HepG2 (cell line): ENCODE measurements around the gene PTRHD1. TPM values are rescaled to one million over a fixed set of nuclear protein-coding genes. Genes with fewer than 3 reads are reported as not detected.

Source experiments
- ATAC-seq: fragments of 200-7000 bp; cut with Tn5 transposase; 3 replicates; pipeline ENCODE4 v1.9.1; 2020; ENCODE audit warnings: mild to moderate bottlenecking, moderate library complexity
- BruUV-seq: library from RNA; stranded (reverse); fragments of 400-500 nt; replicated peaks from 2 replicates; lab custom pipeline; 2021; lab: Mats Ljungman, UMichigan
- CTCF ChIA-PET: fragments of 300-600 bp; formaldehyde crosslinking; extraction: SDS; loops from one replicate; lab custom pipeline; 2021; ENCODE audit warnings: low total read pairs, inconsistent platforms, low intra/inter-chr PET ratio; lab: Yijun Ruan, JAX
- POLR2A ChIA-PET: fragments of 350-600 bp; sonication (Branson Sonifier 250); formaldehyde crosslinking; loops from one replicate; lab custom pipeline; 2020; ENCODE audit warnings: antibody characterized with exemption, inconsistent platforms; lab: Yijun Ruan, JAX
- DNase-seq: peaks from one replicate; pipeline ENCODE4 v3.0.0-alpha.2; 2015; ENCODE audit warnings: low spot score
- FAIRE-seq: peaks from 3 replicates; lab custom pipeline; 2011; peaks lifted over from hg19 to GRCh38; lab: Jason Lieb, UNC
- H2AFZ ChIP-seq: one replicate; pipeline ENCODE4 v1.6.1; 2011; ENCODE audit warnings: low read length, inconsistent platforms
- H3K27ac ChIP-seq: fragments of 300-600 bp; 3 replicates; pipeline ENCODE4 v1.8.0; 2011; ENCODE audit warnings: mixed run types, mild to moderate bottlenecking, mixed read lengths, low read length, inconsistent platforms; ENCODE audit not compliant: insufficient read depth; ENCODE audit errors: extremely low read length
- H3K27me3 ChIP-seq, 2 experiments: fragments of 200-600 bp in 1 of 2; 2 replicates in 1 of 2; 3 replicates in 1 of 2; pipeline versions ENCODE4 v1.6.0 to v1.8.0; 2011; ENCODE audit warnings: low read length in 2 of 2, mild to moderate bottlenecking in 2 of 2, moderate library complexity in 2 of 2, inconsistent platforms in 1 of 2; ENCODE audit not compliant: insufficient read depth in 2 of 2, control insufficient read depth in 1 of 2
- H3K36me3 ChIP-seq, 2 experiments: fragments of 200-600 bp in 1 of 2; replicated peaks in 1 of 2; 2 replicates in 1 of 2; 3 replicates in 1 of 2; pipeline versions ENCODE4 v1.5.1 to v1.8.0; 2011; ENCODE audit warnings: low read length in 2 of 2, inconsistent platforms in 1 of 2; ENCODE audit not compliant: insufficient read depth in 2 of 2, control insufficient read depth in 1 of 2
- H3K4me1 ChIP-seq: 2 replicates; pipeline ENCODE4 v1.5.1; 2012; ENCODE audit warnings: low read length, inconsistent platforms; ENCODE audit not compliant: insufficient read depth
- H3K4me2 ChIP-seq: 2 replicates; pipeline ENCODE4 v1.6.0; 2011; ENCODE audit warnings: low read depth, low read length, inconsistent platforms
- H3K4me3 ChIP-seq, 3 experiments: fragments of 200-600 bp in 1 of 3; sonication (generic), shearing (Covaris generic) in 1 of 3; replicated peaks in 1 of 3; 2 replicates each; pipeline ENCODE4 v1.5.1; 2011 to 2016; ENCODE audit warnings: low read length in 3 of 3, inconsistent platforms in 2 of 3, low read depth in 2 of 3, mild to moderate bottlenecking in 2 of 3, control low read depth in 1 of 3, mixed read lengths in 1 of 3; ENCODE audit not compliant: insufficient read depth in 1 of 3
- H3K79me2 ChIP-seq: one replicate; pipeline ENCODE4 v1.6.1; 2011; ENCODE audit warnings: low read length, inconsistent platforms; ENCODE audit not compliant: insufficient read depth
- H3K9ac ChIP-seq: 2 replicates; pipeline ENCODE4 v1.6.0; 2011; ENCODE audit warnings: mild to moderate bottlenecking, low read depth, low read length, inconsistent platforms; ENCODE audit not compliant: insufficient read depth
- H3K9me3 ChIP-seq: 2 replicates; pipeline ENCODE4 v1.5.1; 2012; ENCODE audit warnings: mild to moderate bottlenecking, low read length
- H4K20me1 ChIP-seq: 2 replicates; pipeline ENCODE4 v1.6.0; 2011; ENCODE audit warnings: inconsistent platforms, mild to moderate bottlenecking, low read length, moderate library complexity; ENCODE audit not compliant: insufficient read depth
- CBX5 ChIP-seq: sonication (generic); formaldehyde crosslinking; IDR thresholded peaks from 2 replicates; pipeline ENCODE4 v1.4.0; 2020; ENCODE audit warnings: missing genetic modification reagents, borderline replicate concordance
- DNMT1 ChIP-seq: sonication (generic); formaldehyde crosslinking; IDR thresholded peaks from 2 replicates; pipeline ENCODE4 v1.5.1; 2020; ENCODE audit warnings: mild to moderate bottlenecking, missing genetic modification reagents
- GPN1 ChIP-seq: sonication (generic); formaldehyde crosslinking; IDR thresholded peaks from 2 replicates; pipeline ENCODE4 v1.5.1; 2020; ENCODE audit warnings: missing genetic modification reagents, borderline replicate concordance
- HHEX ChIP-seq: IDR thresholded peaks from 2 replicates; pipeline ENCODE4 v1.6.1; 2016; ENCODE audit warnings: control low read depth
- NCOA1 ChIP-seq: sonication (generic); formaldehyde crosslinking; IDR thresholded peaks from 2 replicates; pipeline ENCODE4 v1.9.0; 2021; ENCODE audit warnings: missing genetic modification reagents
- NFIB ChIP-seq: sonication (generic); formaldehyde crosslinking; IDR thresholded peaks from 2 replicates; pipeline ENCODE4 v1.9.0; 2021; ENCODE audit warnings: missing genetic modification reagents, mild to moderate bottlenecking, borderline replicate concordance
- SATB2 ChIP-seq: sonication (generic); formaldehyde crosslinking; IDR thresholded peaks from 2 replicates; pipeline ENCODE4 v1.5.0; 2020; ENCODE audit warnings: missing genetic modification reagents
- TEAD3 ChIP-seq: optimal IDR thresholded peaks from 2 replicates; pipeline ENCODE3; 2016; ENCODE audit warnings: borderline replicate concordance
- ZC3H4 ChIP-seq: sonication (generic); formaldehyde crosslinking; IDR thresholded peaks from 2 replicates; pipeline ENCODE4 v1.4.0; 2020; ENCODE audit warnings: missing genetic modification reagents, borderline replicate concordance
- ZFX ChIP-seq: sonication (generic); formaldehyde crosslinking; IDR thresholded peaks from 2 replicates; pipeline ENCODE4 v1.4.0; 2020; ENCODE audit warnings: mild to moderate bottlenecking, low read depth, missing genetic modification reagents, moderate library complexity
- ZNF235 ChIP-seq: sonication (generic); formaldehyde crosslinking; IDR thresholded peaks from 2 replicates; pipeline ENCODE4 v1.8.1; 2023; ENCODE audit warnings: mild to moderate bottlenecking, missing genetic modification reagents, borderline replicate concordance
- ZNF343 ChIP-seq: sonication (generic); formaldehyde crosslinking; IDR thresholded peaks from 2 replicates; pipeline ENCODE4 v1.4.0; 2020; ENCODE audit warnings: mild to moderate bottlenecking, missing genetic modification reagents
- ZNF367 ChIP-seq: sonication (generic); formaldehyde crosslinking; IDR thresholded peaks from 2 replicates; pipeline ENCODE4 v1.4.0; 2020; ENCODE audit warnings: missing genetic modification reagents, borderline replicate concordance
- ZNF550 ChIP-seq: sonication (generic); formaldehyde crosslinking; IDR thresholded peaks from 2 replicates; pipeline ENCODE4 v1.4.0; 2020; ENCODE audit warnings: mild to moderate bottlenecking, missing genetic modification reagents, borderline replicate concordance
- ZNF749 ChIP-seq: sonication (generic); formaldehyde crosslinking; IDR thresholded peaks from 2 replicates; pipeline ENCODE4 v1.8.0; 2022; ENCODE audit warnings: mild to moderate bottlenecking, missing genetic modification reagents, moderate library complexity, borderline replicate concordance
- WGBS: methylation state at CpG from one replicate; pipeline ENCODE4 v1.1.6; 2017; ENCODE audit warnings: low lambda C conversion rate; 5-methylcytosine and 5-hydroxymethylcytosine counted together
- in situ Hi-C: cut with HindIII; loops from 2 replicates; pipeline ENCODE4 v1.10.0; 2017; ENCODE audit warnings: low pct_unique_long_range_greater_than_20kb; ENCODE audit not compliant: extremely low pct_ligation_motif_present
- intact Hi-C: fragments of 100-400 bp; cut with micrococcal nuclease; formaldehyde crosslinking; loops from one replicate; pipeline ENCODE4 v1.10.0; 2022; ENCODE audit not compliant: unreplicated experiment
- polyA plus RNA-seq, 8 experiments: library from polyadenylated mRNA; depleted of rRNA in 3 of 8; stranded (reverse) in 7 of 8; unstranded in 1 of 8; fragments of >200 nt; fragmentation: Illumina TruSeq in 4 of 8; extraction: Trizol in 4 of 8; gene quantifications; 2 replicates each; pipeline versions ENCODE4 v1.2.1 to v1.2.3, GENCODE V29; 2011 to 2016; ENCODE audit warnings: low read depth in 4 of 8, missing spikeins in 1 of 8, mixed read lengths in 1 of 8; ENCODE audit not compliant: insufficient read depth in 1 of 8
- total RNA-seq, 5 experiments: library from RNA; depleted of rRNA; stranded (reverse); fragments of >200 nt; fragmentation: Illumina TruSeq; extraction: Trizol; gene quantifications; 2 replicates each; pipeline ENCODE4 v1.2.3, GENCODE V29; 2016; ENCODE audit warnings: low read depth in 1 of 5
- TF ChIP-seq, protein P1 (sequence below): sonication (generic); formaldehyde crosslinking; IDR thresholded peaks from 2 replicates; pipeline ENCODE4 v1.4.0; 2020; ENCODE audit warnings: mild to moderate bottlenecking, missing genetic modification reagents
- TF ChIP-seq, protein P2 (sequence below): sonication (generic); formaldehyde crosslinking; IDR thresholded peaks from 2 replicates; pipeline ENCODE4 v1.5.0; 2020; ENCODE audit warnings: missing genetic modification reagents
- TF ChIP-seq, protein P3 (sequence below): sonication (generic); formaldehyde crosslinking; IDR thresholded peaks from 2 replicates; pipeline ENCODE4 v1.5.0; 2020; ENCODE audit warnings: missing genetic modification reagents, mild to moderate bottlenecking, borderline replicate concordance
- TF ChIP-seq, protein P4 (sequence below): sonication (generic); formaldehyde crosslinking; IDR thresholded peaks from 2 replicates; pipeline ENCODE4 v1.5.1; 2020; ENCODE audit warnings: missing genetic modification reagents, mild to moderate bottlenecking, borderline replicate concordance

Gene PTRHD1
- total and polyA plus RNA-seq, 2 of the 13 experiments (the other 11 are each of a cell fraction or from before 2014, with no cell fraction given), result 72.6 to 90.8 TPM

DNA sequence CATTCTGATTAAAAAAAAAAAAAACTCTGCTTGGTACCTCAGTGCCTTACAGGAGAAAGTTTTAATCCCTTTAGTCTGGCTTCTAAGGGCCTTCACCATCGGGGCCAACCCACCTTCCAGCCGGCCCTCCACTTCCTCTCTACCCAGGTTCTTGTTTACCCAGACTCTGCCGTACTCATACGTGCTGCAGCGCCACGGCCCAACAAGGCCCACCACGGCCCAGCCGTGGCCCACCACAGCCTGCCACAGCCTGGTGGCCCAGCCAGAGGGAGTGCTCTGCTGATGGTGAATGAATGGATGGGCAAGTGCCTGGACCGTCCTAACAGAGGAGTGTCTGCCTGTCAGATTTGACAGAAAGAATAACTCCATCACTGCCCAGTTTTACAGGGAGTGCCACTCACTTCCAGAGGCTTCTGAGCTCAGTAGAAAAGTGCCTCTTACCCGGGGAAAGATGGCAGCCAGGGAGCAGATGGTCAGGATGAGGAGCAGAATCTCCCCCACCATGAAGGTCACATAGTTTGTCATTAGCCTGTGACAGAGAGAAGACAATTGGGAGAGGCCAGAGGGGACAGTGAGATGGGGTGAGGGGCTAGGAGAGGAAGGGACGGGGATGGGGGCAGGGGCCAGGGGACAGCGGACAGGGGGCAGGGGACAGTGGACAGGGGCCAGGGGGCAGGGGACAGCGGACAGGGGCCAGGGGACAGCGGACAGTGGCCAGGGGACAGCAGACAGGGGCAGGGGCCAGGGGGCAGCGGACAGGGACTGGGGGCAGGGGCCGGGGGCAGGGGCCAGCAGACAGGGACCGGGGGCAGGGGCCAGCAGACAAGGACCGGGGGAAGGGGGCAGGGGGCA, 38.3 kb upstream of the PTRHD1 start:
- ChIA-PET CTCF (no interaction called here), POLR2A (no interaction called here)
- Histone ChIP-seq H3K9ac (no peak overlapping the region), H3K4me1 (peaks cover 23% of the 10 kb centered on the region), H2AFZ (no peak overlapping the region), H3K4me2 (no peak overlapping the region), H3K27ac (no peak overlapping the region), H3K27me3 (peaks cover 14 to 49% of the 10 kb centered on the region in 2 experiments; a peak in 3 of 5 replicates), H3K4me3 (no peak overlapping the region), H4K20me1 (no peaks in the 10 kb centered on the region), H3K9me3 (no peaks in the 10 kb centered on the region), H3K36me3 (no peaks in the 10 kb centered on the region), H3K79me2 (no peaks in the 10 kb centered on the region)
- DNase-seq (no peak), ATAC-seq (no peak), FAIRE-seq (no peak)
- in situ Hi-C loops, result no loop called here
- intact Hi-C loops, result no loop called here
- no peak for TF ChIP-seq ZNF343
- no peak for TF ChIP-seq ZNF749 (CRISPR knock-in tag)
- TF ChIP-seq, protein P1, sequence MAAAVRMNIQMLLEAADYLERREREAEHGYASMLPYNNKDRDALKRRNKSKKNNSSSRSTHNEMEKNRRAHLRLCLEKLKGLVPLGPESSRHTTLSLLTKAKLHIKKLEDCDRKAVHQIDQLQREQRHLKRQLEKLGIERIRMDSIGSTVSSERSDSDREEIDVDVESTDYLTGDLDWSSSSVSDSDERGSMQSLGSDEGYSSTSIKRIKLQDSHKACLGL, result no peak
- TF ChIP-seq HHEX (CRISPR knock-in tag), result no peak
- TF ChIP-seq SATB2, result no peak
- TF ChIP-seq, protein P2, sequence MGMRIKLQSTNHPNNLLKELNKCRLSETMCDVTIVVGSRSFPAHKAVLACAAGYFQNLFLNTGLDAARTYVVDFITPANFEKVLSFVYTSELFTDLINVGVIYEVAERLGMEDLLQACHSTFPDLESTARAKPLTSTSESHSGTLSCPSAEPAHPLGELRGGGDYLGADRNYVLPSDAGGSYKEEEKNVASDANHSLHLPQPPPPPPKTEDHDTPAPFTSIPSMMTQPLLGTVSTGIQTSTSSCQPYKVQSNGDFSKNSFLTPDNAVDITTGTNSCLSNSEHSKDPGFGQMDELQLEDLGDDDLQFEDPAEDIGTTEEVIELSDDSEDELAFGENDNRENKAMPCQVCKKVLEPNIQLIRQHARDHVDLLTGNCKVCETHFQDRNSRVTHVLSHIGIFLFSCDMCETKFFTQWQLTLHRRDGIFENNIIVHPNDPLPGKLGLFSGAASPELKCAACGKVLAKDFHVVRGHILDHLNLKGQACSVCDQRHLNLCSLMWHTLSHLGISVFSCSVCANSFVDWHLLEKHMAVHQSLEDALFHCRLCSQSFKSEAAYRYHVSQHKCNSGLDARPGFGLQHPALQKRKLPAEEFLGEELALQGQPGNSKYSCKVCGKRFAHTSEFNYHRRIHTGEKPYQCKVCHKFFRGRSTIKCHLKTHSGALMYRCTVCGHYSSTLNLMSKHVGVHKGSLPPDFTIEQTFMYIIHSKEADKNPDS, result no peak
- no peak for TF ChIP-seq ZNF367 (CRISPR knock-in tag)
- no peak for TF ChIP-seq ZNF235
- TF ChIP-seq, protein P3, sequence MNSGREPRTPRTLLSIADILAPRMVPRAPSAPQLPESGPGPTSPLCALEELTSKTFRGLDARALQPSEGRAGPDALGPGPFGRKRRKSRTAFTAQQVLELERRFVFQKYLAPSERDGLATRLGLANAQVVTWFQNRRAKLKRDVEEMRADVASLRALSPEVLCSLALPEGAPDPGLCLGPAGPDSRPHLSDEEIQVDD (CRISPR knock-in tag), result no peak
- TF ChIP-seq TEAD3 (CRISPR knock-in tag), result no peak
- TF ChIP-seq, protein P4, sequence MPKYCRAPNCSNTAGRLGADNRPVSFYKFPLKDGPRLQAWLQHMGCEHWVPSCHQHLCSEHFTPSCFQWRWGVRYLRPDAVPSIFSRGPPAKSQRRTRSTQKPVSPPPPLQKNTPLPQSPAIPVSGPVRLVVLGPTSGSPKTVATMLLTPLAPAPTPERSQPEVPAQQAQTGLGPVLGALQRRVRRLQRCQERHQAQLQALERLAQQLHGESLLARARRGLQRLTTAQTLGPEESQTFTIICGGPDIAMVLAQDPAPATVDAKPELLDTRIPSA, result no peak
- TF ChIP-seq ZNF550, result no peak
- TF ChIP-seq CBX5 (CRISPR knock-in tag), result no peak
- no peak for TF ChIP-seq DNMT1 (CRISPR knock-in tag)
- no peak for TF ChIP-seq ZFX
- TF ChIP-seq ZC3H4, result no peak
- TF ChIP-seq GPN1, result no peak
- TF ChIP-seq NFIB (CRISPR knock-in tag), result no peak
- TF ChIP-seq NCOA1 (CRISPR knock-in tag), result no peak
- WGBS, result 43% methylated on average over 18 of the region's 18 CpGs
- BruUV-seq, result no TSS peak
